Naive B cell (primary cell): ENCODE measurements around the gene PRICKLE4. TPM values are rescaled to one million over a fixed set of nuclear protein-coding genes. Genes with fewer than 3 reads are reported as not detected.
"Not testable (repeated sequence)": the region's sequence is repeated elsewhere in the genome, so short reads cannot be mapped to it uniquely, and the experiment has no call there.

Source experiments
- ATAC-seq, 2 donors: fragments of 150-1000 bp; cut with Tn5 transposase; 2 replicates each; pipeline ENCODE4 v1.10.0; 2021; ENCODE audit warnings: low read depth in 2 of 2, mild to moderate bottlenecking in 2 of 2, moderate library complexity in 2 of 2
- DNase-seq: peaks from one replicate; pipeline ENCODE4 v3.0.0; 2022
- H3K27ac Mint-ChIP-seq, 6 donors: one replicate each; pipeline ENCODE4 v1.8.0; 2020 to 2022; ENCODE audit warnings: mild to moderate bottlenecking in 6 of 6, mixed read lengths in 6 of 6, moderate library complexity in 5 of 6, inconsistent platforms in 2 of 6
- H3K27me3 Mint-ChIP-seq, 3 donors: one replicate each; pipeline ENCODE4 v1.8.0; 2021 to 2022; ENCODE audit warnings: mixed read lengths in 3 of 3, mild to moderate bottlenecking in 1 of 3
- H3K36me3 Mint-ChIP-seq, 2 donors: one replicate each; pipeline ENCODE4 v1.8.0; 2020 to 2022; ENCODE audit warnings: mixed read lengths in 2 of 2, inconsistent platforms in 1 of 2, mild to moderate bottlenecking in 1 of 2
- H3K4me1 Mint-ChIP-seq, 3 donors: one replicate each; pipeline ENCODE4 v1.8.0; 2020 to 2022; ENCODE audit warnings: mixed read lengths in 3 of 3, inconsistent platforms in 1 of 3, mild to moderate bottlenecking in 1 of 3, moderate library complexity in 1 of 3
- H3K4me3 Mint-ChIP-seq, 8 donors: one replicate each; pipeline ENCODE4 v1.8.0; 2020 to 2022; ENCODE audit warnings: mild to moderate bottlenecking in 8 of 8, mixed read lengths in 8 of 8, moderate library complexity in 8 of 8, inconsistent platforms in 2 of 8
- H3K9me3 Mint-ChIP-seq, 7 donors: one replicate each; pipeline ENCODE4 v1.8.0; 2020 to 2022; ENCODE audit warnings: mixed read lengths in 7 of 7, mild to moderate bottlenecking in 5 of 7, inconsistent platforms in 2 of 7, moderate library complexity in 1 of 7
- polyA plus RNA-seq, 6 donors: library from polyadenylated mRNA; unstranded; fragments of 300-500 nt; fragmentation: Illumina TruSeq; gene quantifications; one replicate each; pipeline ENCODE4 v1.2.3, GENCODE V29; 2021; ENCODE audit warnings: low read depth in 6 of 6

The PRICKLE4 gene
- polyA plus RNA-seq, 6 donors from 2014 or later, result not detected

GRCh38 chr6:41811095-41811494, 30.5 kb downstream of the PRICKLE4 start:
- H3K27me3 Mint-ChIP-seq, result no peaks in the 10 kb centered on the region
- ATAC-seq, result no peak
- H3K4me3 Mint-ChIP-seq, result no peak overlapping the region
- no peaks in the 10 kb centered on the region for H3K36me3 Mint-ChIP-seq
- no peaks in the 10 kb centered on the region for H3K9me3 Mint-ChIP-seq
- no peak for DNase-seq
- no peaks in the 10 kb centered on the region for H3K4me1 Mint-ChIP-seq
- H3K27ac Mint-ChIP-seq, result no peak overlapping the region

GRCh38 chr6:41811946-41812345, 31.4 kb downstream of the PRICKLE4 start:
- H3K9me3 Mint-ChIP-seq, result not testable (repeated sequence)

DNA sequence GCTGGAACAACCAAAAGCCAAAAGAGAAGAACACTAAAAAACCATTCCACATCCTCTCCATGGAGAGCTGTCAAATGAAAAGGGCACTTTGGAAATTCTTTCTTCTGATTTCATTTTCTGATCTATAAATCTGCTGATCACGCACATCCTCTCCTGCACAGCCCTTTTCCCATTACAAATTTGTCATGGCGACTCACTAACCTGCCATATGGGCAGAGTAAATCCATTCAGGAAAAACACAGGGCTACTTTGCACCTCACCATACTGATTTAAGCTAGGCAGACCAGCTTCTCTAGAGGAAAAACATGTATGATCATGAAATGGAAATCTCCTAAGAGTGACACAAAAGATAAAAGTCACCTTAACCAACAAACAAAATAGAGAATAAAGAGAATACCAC, 32.9 kb downstream of the PRICKLE4 start:
- Mint-ChIP-seq H3K27me3 (no peaks in the 10 kb centered on the region), H3K4me1 (no peaks in the 10 kb centered on the region), H3K27ac (peak overlapping the region in 1 of 6 donors; percentile 62), H3K9me3 (no peaks in the 10 kb centered on the region), H3K4me3 (no peak overlapping the region), H3K36me3 (no peaks in the 10 kb centered on the region)
- ATAC-seq, result no peak
- no peak for DNase-seq

More at GRCh38 chr6:41811946-41812345, 31.4 kb downstream of the PRICKLE4 start:
- H3K36me3 Mint-ChIP-seq, H3K27me3 Mint-ChIP-seq, ATAC-seq, H3K27ac Mint-ChIP-seq, DNase-seq, H3K4me3 Mint-ChIP-seq, H3K4me1 Mint-ChIP-seq: not testable (repeated sequence)

GRCh38 chr6:41813956-41814355, 33.4 kb downstream of the PRICKLE4 start:
- H3K27me3 Mint-ChIP-seq, result no peaks in the 10 kb centered on the region
- no peak overlapping the region for H3K27ac Mint-ChIP-seq
- no peaks in the 10 kb centered on the region for H3K9me3 Mint-ChIP-seq
- ATAC-seq, result no peak
- H3K4me1 Mint-ChIP-seq, result no peaks in the 10 kb centered on the region
- no peak for DNase-seq
- H3K4me3 Mint-ChIP-seq, result no peak overlapping the region
- H3K36me3 Mint-ChIP-seq, result no peaks in the 10 kb centered on the region

- ATAC-seq, result no peak
- Mint-ChIP-seq H3K36me3 (no peaks in the 10 kb centered on the region), H3K27me3 (no peaks in the 10 kb centered on the region), H3K9me3 (no peaks in the 10 kb centered on the region), H3K27ac (no peak overlapping the region), H3K4me3 (no peak overlapping the region), H3K4me1 (no peaks in the 10 kb centered on the region)
- no peak for DNase-seq
Observed at GRCh38 chr6:41814629-41815028, 34.0 kb downstream of the PRICKLE4 start.

DNA sequence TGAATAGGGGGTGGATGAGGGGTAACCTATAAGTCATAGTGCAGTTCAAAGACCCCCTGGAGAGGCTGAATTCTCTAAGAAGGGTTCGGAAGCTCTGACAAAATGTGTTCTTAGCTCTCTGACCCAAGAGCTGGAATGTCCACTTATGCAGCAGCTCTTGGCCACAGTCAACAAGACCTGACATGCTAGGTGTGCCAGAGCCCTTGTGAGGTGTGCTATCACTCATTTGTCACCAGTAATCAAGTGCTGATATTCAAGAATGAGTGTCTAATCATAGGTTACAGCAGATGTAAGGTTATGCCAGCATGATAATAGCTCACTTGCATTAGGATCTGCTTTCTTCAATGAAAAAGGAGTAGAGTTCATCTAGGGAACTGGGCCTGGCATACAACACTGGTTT, 35.0 kb downstream of the PRICKLE4 start:
- no peak overlapping the region for H3K4me3 Mint-ChIP-seq
- no peaks in the 10 kb centered on the region for H3K27me3 Mint-ChIP-seq
- H3K36me3 Mint-ChIP-seq, result no peaks in the 10 kb centered on the region
- H3K27ac Mint-ChIP-seq, result peak overlapping the region in 1 of 6 donors; percentile 7
- no peak for DNase-seq
- no peaks in the 10 kb centered on the region for H3K9me3 Mint-ChIP-seq
- ATAC-seq, result no peak
- no peaks in the 10 kb centered on the region for H3K4me1 Mint-ChIP-seq

DNA sequence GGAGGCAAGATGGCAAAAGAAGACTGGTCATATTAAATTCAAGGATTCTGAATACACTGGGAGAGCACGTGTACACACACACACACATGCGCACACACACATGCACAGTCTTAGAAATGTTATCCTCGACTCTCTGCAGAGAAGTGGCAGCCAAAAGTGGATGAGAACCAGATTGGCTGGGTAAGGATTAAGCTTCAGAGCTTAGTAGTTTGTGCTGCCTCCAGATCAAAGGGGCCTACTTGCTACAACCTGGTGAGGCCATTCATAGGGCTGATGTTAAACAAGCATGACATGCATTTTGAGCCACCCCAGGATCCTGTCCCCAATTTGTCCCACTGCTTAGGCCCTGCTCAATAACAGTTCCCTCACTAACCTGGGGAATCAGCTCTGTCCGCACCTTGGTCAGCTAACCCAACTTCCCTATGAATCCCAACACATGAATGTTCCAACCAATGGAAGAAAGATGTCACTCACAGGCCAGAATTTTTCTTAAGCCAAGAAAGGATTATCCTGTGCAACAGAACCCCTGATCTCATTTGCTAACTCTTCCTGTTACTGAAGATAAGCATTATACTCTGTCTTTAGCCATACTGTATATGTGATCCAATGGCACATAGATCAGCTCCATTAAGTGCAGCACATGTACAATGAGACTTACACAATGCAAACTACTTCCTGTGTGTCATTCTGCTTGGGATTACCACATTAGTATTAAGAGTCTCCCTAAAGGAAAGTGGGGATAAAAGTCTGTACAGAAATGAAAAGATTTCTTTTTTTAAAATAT, 37.9 kb downstream of the PRICKLE4 start:
- Mint-ChIP-seq H3K27me3 (no peaks in the 10 kb centered on the region), H3K36me3 (no peaks in the 10 kb centered on the region), H3K4me1 (no peaks in the 10 kb centered on the region), H3K27ac (no peak overlapping the region), H3K4me3 (no peak overlapping the region), H3K9me3 (no peaks in the 10 kb centered on the region)
- DNase-seq, result no peak
- ATAC-seq, result no peak

GRCh38 chr6:41821266-41821665, 40.7 kb downstream of the PRICKLE4 start:
- Mint-ChIP-seq H3K4me3 (no peak overlapping the region), H3K36me3 (no peaks in the 10 kb centered on the region), H3K27me3 (no peaks in the 10 kb centered on the region), H3K4me1 (no peaks in the 10 kb centered on the region), H3K27ac (peak overlapping the region in 1 of 6 donors; percentile 32), H3K9me3 (no peaks in the 10 kb centered on the region)
- no peak for ATAC-seq
- no peak for DNase-seq

DNA sequence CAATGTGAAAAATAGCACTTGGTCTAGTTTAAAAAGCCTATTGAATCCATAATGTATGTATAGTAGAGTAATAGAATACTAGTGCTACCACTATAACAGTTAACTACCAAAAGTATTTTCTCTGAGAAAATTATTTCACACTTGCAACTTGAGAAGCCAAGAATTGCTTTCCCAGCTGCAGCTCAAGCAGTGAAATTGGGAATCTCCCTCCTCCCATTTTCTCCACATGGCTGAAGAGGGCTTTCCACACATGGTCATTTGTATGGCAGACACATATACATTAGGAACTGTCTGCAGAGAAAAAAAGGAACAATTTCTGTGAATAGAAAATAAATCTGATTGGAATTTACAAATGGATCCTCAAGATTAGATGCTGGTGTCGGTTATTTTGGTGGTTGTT, 41.4 kb downstream of the PRICKLE4 start:
- Mint-ChIP-seq H3K27me3 (no peaks in the 10 kb centered on the region), H3K9me3 (no peaks in the 10 kb centered on the region), H3K4me3 (no peak overlapping the region), H3K4me1 (no peaks in the 10 kb centered on the region), H3K36me3 (no peaks in the 10 kb centered on the region), H3K27ac (no peak overlapping the region)
- no peak for DNase-seq
- no peak for ATAC-seq

DNA sequence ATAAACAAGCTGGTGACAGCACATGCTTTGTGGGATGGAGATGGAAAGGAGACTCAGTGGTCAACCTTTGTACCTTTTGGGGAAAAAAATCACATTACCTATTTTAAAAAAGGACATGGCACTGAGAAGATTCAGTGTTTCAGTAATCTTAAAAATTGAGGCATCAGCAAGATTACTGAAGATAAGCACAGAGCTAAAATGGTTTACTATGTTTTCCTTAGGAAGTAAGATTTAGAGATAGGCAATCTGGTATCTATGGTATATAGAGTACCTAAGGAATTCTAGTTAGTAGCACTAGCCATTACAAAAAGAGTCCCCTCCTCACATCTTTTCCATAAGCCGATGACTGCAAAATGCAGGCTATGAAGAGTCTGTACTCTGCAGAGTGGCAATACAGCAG, 42.6 kb downstream of the PRICKLE4 start:
- H3K4me3 Mint-ChIP-seq, result no peak overlapping the region
- no peaks in the 10 kb centered on the region for H3K9me3 Mint-ChIP-seq
- H3K27me3 Mint-ChIP-seq, result no peaks in the 10 kb centered on the region
- no peaks in the 10 kb centered on the region for H3K36me3 Mint-ChIP-seq
- H3K4me1 Mint-ChIP-seq, result no peaks in the 10 kb centered on the region
- peak overlapping the region in 1 of 6 donors; percentile 37 for H3K27ac Mint-ChIP-seq
- DNase-seq (no peak), ATAC-seq (no peak)

GRCh38 chr6:41824571-41825569, 44.3 kb downstream of the PRICKLE4 start:
- Mint-ChIP-seq H3K27ac (peak overlapping the region in 1 of 6 donors; percentile 59), H3K27me3 (no peaks in the 10 kb centered on the region), H3K4me1 (no peaks in the 10 kb centered on the region), H3K9me3 (no peaks in the 10 kb centered on the region), H3K4me3 (no peak overlapping the region), H3K36me3 (no peaks in the 10 kb centered on the region)
- ATAC-seq, result no peak
- DNase-seq, result no peak

GRCh38 chr6:41826343-41827022, 45.9 kb downstream of the PRICKLE4 start:
- Mint-ChIP-seq H3K27ac (peak overlapping the region in 1 of 6 donors; percentile 47), H3K4me1 (no peaks in the 10 kb centered on the region), H3K4me3 (no peak overlapping the region), H3K27me3 (no peaks in the 10 kb centered on the region), H3K36me3 (no peaks in the 10 kb centered on the region), H3K9me3 (no peaks in the 10 kb centered on the region)
- ATAC-seq (no peak), DNase-seq (no peak)

- no peaks in the 10 kb centered on the region for H3K27me3 Mint-ChIP-seq
- peaks cover 0 to 3% (median 0%) of the 10 kb centered on the region in 7 donors for H3K9me3 Mint-ChIP-seq
- no peak overlapping the region for H3K27ac Mint-ChIP-seq
- H3K36me3 Mint-ChIP-seq, result no peaks in the 10 kb centered on the region
- ATAC-seq (no peak), DNase-seq (no peak)
- peaks cover 0 to 3% (median 0%) of the 10 kb centered on the region in 3 donors for H3K4me1 Mint-ChIP-seq
- no peak overlapping the region for H3K4me3 Mint-ChIP-seq
Observed at GRCh38 chr6:41832263-41832662, 51.7 kb downstream of the PRICKLE4 start.
